Esophagus muscularis mucosa (tissue), 4 donors: ENCODE data around the gene CNTN2. TPM values are rescaled to one million over a fixed set of nuclear protein-coding genes. Genes with fewer than 3 reads are reported as not detected.

Experiments
- DNase-seq: peaks from one replicate; pipeline ENCODE4 v3.0.0-alpha.2; 2017; ENCODE audit errors: extremely low spot score
- H3K27ac ChIP-seq, 4 donors: fragments of 200-600 bp; sonication (generic); replicated peaks in 1 of 4; 1 replicate in 3 of 4; 2 replicates in 1 of 4; pipeline ENCODE4 v1.5.1; 2016 to 2019; ENCODE audit warnings: mild to moderate bottlenecking in 1 of 4
- H3K27me3 ChIP-seq, 4 donors: fragments of 200-600 bp; sonication (generic); one replicate each; pipeline versions ENCODE4 v1.5.1 to v1.6.0; 2016 to 2019
- H3K36me3 ChIP-seq, 4 donors: fragments of 200-600 bp; sonication (generic); one replicate each; pipeline ENCODE4 v1.5.1; 2016 to 2019
- H3K4me1 ChIP-seq, 4 donors: fragments of 200-600 bp; sonication (generic); one replicate each; pipeline ENCODE4 v1.5.1; 2016 to 2019
- H3K4me3 ChIP-seq, 4 donors: fragments of 200-600 bp; sonication (generic); 1 replicate in 2 of 4; 2 replicates in 2 of 4; pipeline ENCODE4 v1.5.1; 2016 to 2019; ENCODE audit warnings: mild to moderate bottlenecking in 4 of 4, moderate library complexity in 1 of 4
- H3K9me3 ChIP-seq, 4 donors: fragments of 200-600 bp; sonication (generic); 1 replicate in 3 of 4; 2 replicates in 1 of 4; pipeline ENCODE4 v1.5.1; 2016 to 2019
- EP300 ChIP-seq: sonication (generic); formaldehyde crosslinking; IDR thresholded peaks from one replicate; pipeline ENCODE4 v1.6.1; 2017; ENCODE audit warnings: antibody characterized with exemption
- POLR2A ChIP-seq: fragments of 450-650 bp; IDR thresholded peaks from one replicate; pipeline ENCODE4 v1.6.1; 2017; ENCODE audit warnings: antibody characterized with exemption, moderate library complexity, mild to moderate bottlenecking, low read depth
- POLR2AphosphoS5 ChIP-seq, 2 donors: sonication (generic); formaldehyde crosslinking; IDR thresholded peaks; one replicate each; pipeline ENCODE4 v1.6.1; 2017; ENCODE audit warnings: antibody characterized with exemption in 2 of 2
- WGBS: methylation state at CpG from one replicate; pipeline ENCODE4 v1.1.5; 2018; 5-methylcytosine and 5-hydroxymethylcytosine counted together
- intact Hi-C: fragments of 100-400 bp; cut with DNase I; formaldehyde crosslinking; loops from one replicate; pipeline ENCODE4 v1.15.1; 2023
- total RNA-seq, 4 donors: library from RNA; depleted of rRNA; stranded (reverse); fragments of >200 nt; gene quantifications; one replicate each; pipeline versions ENCODE4 v1.1.0 to v1.2.1, GENCODE V29; 2016
- TF ChIP-seq, protein P1 (sequence below), 3 experiments: fragments of 200-600 bp in 2 of 3; fragments of 450-650 bp in 1 of 3; sonication (generic) in 2 of 3; IDR thresholded peaks; one replicate each; pipeline ENCODE4 v1.5.1; 2017 to 2019; ENCODE audit warnings: antibody characterized with exemption in 3 of 3, mild to moderate bottlenecking in 2 of 3, moderate library complexity in 1 of 3

Gene CNTN2
- total RNA-seq, 4 donors from 2014 or later, result 1.9 to 6.2 (median 2.9) TPM

GRCh38 chr1:205046870-205047269 lies 3.9 kb downstream of the CNTN2 start:
- TF ChIP-seq POLR2AphosphoS5 (IDR thresholded peaks at IDR 0.05) (no peak), EP300 (no peak), POLR2A (no peak)
- TF ChIP-seq, protein P1, sequence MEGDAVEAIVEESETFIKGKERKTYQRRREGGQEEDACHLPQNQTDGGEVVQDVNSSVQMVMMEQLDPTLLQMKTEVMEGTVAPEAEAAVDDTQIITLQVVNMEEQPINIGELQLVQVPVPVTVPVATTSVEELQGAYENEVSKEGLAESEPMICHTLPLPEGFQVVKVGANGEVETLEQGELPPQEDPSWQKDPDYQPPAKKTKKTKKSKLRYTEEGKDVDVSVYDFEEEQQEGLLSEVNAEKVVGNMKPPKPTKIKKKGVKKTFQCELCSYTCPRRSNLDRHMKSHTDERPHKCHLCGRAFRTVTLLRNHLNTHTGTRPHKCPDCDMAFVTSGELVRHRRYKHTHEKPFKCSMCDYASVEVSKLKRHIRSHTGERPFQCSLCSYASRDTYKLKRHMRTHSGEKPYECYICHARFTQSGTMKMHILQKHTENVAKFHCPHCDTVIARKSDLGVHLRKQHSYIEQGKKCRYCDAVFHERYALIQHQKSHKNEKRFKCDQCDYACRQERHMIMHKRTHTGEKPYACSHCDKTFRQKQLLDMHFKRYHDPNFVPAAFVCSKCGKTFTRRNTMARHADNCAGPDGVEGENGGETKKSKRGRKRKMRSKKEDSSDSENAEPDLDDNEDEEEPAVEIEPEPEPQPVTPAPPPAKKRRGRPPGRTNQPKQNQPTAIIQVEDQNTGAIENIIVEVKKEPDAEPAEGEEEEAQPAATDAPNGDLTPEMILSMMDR (IDR thresholded peaks at IDR 0.05), result no peak
- Histone ChIP-seq H3K4me3 (no peak overlapping the region), H3K9me3 (no peaks in the 10 kb centered on the region), H3K27ac (no peak overlapping the region), H3K27me3 (peaks cover 0 to 70% (median 13%) of the 10 kb centered on the region in 4 donors), H3K4me1 (peaks cover 0 to 19% (median 18%) of the 10 kb centered on the region in 4 donors), H3K36me3 (no peaks in the 10 kb centered on the region)
- DNase-seq, result no peak
- intact Hi-C loops, result no loop called here
- WGBS, result 50% methylated on average over 4 of the region's 4 CpGs

- DNase-seq, result no peak
- H3K4me3 ChIP-seq, result no peak overlapping the region
- H3K4me1 ChIP-seq, result peaks cover 0 to 16% (median 14%) of the 10 kb centered on the region in 4 donors
- 89% methylated on average over 5 of the region's 5 CpGs for WGBS
- H3K27me3 ChIP-seq, result peaks cover 0 to 61% (median 12%) of the 10 kb centered on the region in 4 donors
- H3K36me3 ChIP-seq, result no peaks in the 10 kb centered on the region
- intact Hi-C loops, result no loop called here
- no peaks in the 10 kb centered on the region for H3K9me3 ChIP-seq
- H3K27ac ChIP-seq, result no peak overlapping the region
- TF ChIP-seq POLR2AphosphoS5 (IDR thresholded peaks at IDR 0.05), result no peak
- TF ChIP-seq, protein P1 (IDR thresholded peaks at IDR 0.05), result no peak
- TF ChIP-seq EP300, result no peak
- no peak for TF ChIP-seq POLR2A
Observed at GRCh38 chr1:205047764-205048231, 4.8 kb downstream of the CNTN2 start.

GRCh38 chr1:205048382-205048781 lies 5.4 kb downstream of the CNTN2 start:
- Histone ChIP-seq H3K36me3 (no peaks in the 10 kb centered on the region), H3K4me3 (no peak overlapping the region), H3K27me3 (peaks cover 0 to 55% (median 10%) of the 10 kb centered on the region in 4 donors), H3K27ac (no peak overlapping the region), H3K4me1 (peaks cover 0 to 10% (median 8%) of the 10 kb centered on the region in 4 donors), H3K9me3 (no peaks in the 10 kb centered on the region)
- TF ChIP-seq POLR2A, result no peak
- no peak for TF ChIP-seq EP300
- TF ChIP-seq, protein P1 (IDR thresholded peaks at IDR 0.05), result no peak
- no peak for TF ChIP-seq POLR2AphosphoS5 (IDR thresholded peaks at IDR 0.05)
- intact Hi-C loops, result no loop called here
- no CpG with 5 or more reads among the region's 9 CpGs for WGBS
- DNase-seq, result no peak

- Histone ChIP-seq H3K4me1 (peaks cover 0 to 5% (median 2%) of the 10 kb centered on the region in 4 donors), H3K27me3 (peaks cover 0 to 53% (median 1%) of the 10 kb centered on the region in 4 donors), H3K27ac (no peak overlapping the region), H3K4me3 (no peak overlapping the region), H3K9me3 (no peaks in the 10 kb centered on the region), H3K36me3 (no peaks in the 10 kb centered on the region)
- intact Hi-C loops, result no loop called here
- TF ChIP-seq EP300 (no peak), POLR2A (no peak), POLR2AphosphoS5 (IDR thresholded peaks at IDR 0.05) (no peak)
- TF ChIP-seq, protein P1 (IDR thresholded peaks at IDR 0.05), result no peak
- DNase-seq, result no peak
- 78% methylated on average over 5 of the region's 6 CpGs for WGBS
Observed at GRCh38 chr1:205049479-205049878, 6.5 kb downstream of the CNTN2 start.

DNA sequence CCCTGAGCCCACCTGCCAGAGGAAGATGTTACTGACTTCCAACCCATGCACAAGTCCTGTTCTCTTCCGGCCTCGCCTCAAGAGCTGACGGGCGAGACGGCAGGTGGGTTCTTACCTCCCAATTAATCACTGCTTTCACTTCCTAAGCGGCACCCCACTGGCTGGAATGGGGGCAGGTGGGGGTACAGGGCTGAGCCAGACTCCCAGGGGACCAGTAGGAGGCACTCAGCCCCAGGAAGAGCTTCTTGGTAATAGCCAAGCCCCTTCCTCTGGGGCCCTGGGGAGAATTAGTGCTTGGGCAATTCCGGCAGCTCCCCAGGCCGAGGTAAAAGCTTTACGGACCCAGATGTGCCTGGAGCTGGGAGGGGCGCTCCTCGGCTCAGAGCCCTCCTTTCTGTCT lies 9.7 kb downstream of the CNTN2 start:
- Histone ChIP-seq H3K36me3 (no peaks in the 10 kb centered on the region), H3K4me1 (peaks cover 0 to 5% (median 0%) of the 10 kb centered on the region in 4 donors), H3K9me3 (no peaks in the 10 kb centered on the region), H3K4me3 (no peak overlapping the region), H3K27ac (no peak overlapping the region), H3K27me3 (peaks cover 0 to 24% (median 0%) of the 10 kb centered on the region in 4 donors)
- DNase-seq, result no peak
- 81% methylated on average over 9 of the region's 11 CpGs for WGBS
- TF ChIP-seq POLR2A (no peak), EP300 (no peak), POLR2AphosphoS5 (IDR thresholded peaks at IDR 0.05) (no peak)
- TF ChIP-seq, protein P1 (IDR thresholded peaks at IDR 0.05), result no peak
- intact Hi-C loops, result no loop called here
